Fibroblast of pulmonary artery (primary cell): ENCODE data around the gene ZNF385C.

ENCODE experiments used
- DNase-seq: peaks from one replicate; pipeline ENCODE4 v3.0.0-alpha.2; 2010; ENCODE audit warnings: low read depth
- H3K4me3 ChIP-seq: replicated peaks from 2 replicates; pipeline ENCODE4 v1.5.1; 2011; ENCODE audit warnings: low read depth, mild to moderate bottlenecking, control low read depth, low read length, moderate library complexity
- TF ChIP-seq, protein P1 (sequence below): IDR thresholded peaks from 2 replicates; pipeline ENCODE4 v1.5.1; 2011; ENCODE audit warnings: mild to moderate bottlenecking, control low read depth, low read length, inconsistent platforms; ENCODE audit errors: missing control alignments

The ZNF385C gene

DNA sequence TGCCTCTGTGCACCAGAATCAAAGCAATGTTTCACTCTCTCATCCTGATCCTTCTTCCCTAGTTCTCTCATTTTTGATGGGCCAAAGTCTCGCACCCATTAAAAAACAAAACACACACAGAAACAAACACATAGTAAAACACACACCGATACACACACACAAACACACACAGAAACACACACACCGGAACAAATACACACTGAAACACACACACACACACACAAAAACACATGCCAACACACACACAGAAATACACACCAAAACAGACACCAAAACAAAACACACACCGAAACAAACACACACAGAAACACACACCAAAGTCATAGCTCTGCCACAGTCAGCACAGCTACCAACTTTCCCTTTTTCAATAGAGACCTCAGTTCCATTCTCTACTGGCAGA is 33.0 kb upstream of the ZNF385C start:
- TF ChIP-seq, protein P1, sequence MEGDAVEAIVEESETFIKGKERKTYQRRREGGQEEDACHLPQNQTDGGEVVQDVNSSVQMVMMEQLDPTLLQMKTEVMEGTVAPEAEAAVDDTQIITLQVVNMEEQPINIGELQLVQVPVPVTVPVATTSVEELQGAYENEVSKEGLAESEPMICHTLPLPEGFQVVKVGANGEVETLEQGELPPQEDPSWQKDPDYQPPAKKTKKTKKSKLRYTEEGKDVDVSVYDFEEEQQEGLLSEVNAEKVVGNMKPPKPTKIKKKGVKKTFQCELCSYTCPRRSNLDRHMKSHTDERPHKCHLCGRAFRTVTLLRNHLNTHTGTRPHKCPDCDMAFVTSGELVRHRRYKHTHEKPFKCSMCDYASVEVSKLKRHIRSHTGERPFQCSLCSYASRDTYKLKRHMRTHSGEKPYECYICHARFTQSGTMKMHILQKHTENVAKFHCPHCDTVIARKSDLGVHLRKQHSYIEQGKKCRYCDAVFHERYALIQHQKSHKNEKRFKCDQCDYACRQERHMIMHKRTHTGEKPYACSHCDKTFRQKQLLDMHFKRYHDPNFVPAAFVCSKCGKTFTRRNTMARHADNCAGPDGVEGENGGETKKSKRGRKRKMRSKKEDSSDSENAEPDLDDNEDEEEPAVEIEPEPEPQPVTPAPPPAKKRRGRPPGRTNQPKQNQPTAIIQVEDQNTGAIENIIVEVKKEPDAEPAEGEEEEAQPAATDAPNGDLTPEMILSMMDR = no peak
- no peak for DNase-seq
- no peak overlapping the region for H3K4me3 ChIP-seq

DNA sequence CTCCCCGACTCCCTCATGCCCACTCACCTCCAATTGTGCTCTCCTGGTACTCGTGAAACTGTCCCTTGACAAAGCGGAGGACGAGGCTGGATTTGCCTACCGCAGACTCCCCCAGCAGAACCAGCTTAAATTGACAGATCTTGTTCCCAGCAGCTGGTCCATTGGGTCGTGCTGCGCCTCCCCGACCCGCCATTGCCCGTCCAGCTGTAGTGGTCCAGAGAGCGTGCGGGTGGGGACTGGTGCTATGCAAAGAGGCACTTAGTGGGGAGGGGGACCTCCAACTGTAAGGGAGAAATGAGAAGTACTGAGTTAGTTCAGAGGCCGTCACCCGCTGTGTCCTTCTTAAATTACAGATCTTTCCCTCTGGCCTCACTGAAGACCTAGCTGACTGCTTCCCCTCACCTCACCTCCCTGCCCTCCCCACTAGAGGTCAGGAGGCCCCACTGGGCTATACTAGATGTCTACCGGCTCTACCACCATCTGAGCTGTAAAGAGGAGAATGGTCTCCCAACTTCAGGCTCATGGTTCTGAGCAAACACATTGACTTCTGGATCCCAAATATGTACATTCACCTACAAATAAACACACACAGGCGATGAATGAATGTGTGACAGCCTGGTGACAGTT is 32.1 kb upstream of the ZNF385C start:
- DNase-seq = no peak
- H3K4me3 ChIP-seq = no peak overlapping the region
- TF ChIP-seq, protein P1 = no peak

DNA sequence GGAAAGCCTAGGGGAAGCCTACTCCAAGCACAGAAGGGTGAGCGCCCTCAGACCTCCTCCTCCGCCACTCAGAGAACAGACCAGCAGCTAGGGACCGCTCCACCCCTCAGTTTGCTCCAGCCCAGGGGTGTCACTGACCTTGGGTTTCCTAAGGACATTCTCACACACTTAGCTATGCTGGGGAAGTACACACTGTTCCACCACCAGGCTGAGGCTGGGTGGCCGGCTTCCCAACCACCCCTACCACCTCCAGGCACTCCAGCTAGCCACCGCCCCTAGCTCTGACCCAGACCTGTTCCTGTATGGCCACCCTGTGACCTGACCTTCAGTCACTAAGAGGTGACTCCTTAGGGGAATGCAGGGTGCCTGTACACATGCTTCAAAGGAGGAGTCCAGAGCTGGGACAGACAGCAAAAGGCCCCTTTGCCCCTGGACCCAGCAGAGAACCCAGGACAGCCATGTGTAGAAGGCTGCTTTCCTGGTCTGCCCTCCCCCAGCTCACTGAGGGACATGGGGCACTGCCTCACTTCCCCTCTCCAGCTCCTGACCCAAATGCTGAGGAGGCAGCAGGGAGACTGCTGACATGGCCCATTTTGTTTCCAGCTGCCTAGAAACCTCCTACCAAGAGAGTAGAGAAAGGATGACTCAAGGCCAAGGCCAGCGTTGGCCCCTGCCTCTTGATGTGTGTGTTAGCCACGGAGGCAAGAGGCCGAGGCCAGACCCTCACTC is 31.0 kb upstream of the ZNF385C start:
- no peak overlapping the region for H3K4me3 ChIP-seq
- no peak for DNase-seq
- TF ChIP-seq, protein P1 = no peak

DNA sequence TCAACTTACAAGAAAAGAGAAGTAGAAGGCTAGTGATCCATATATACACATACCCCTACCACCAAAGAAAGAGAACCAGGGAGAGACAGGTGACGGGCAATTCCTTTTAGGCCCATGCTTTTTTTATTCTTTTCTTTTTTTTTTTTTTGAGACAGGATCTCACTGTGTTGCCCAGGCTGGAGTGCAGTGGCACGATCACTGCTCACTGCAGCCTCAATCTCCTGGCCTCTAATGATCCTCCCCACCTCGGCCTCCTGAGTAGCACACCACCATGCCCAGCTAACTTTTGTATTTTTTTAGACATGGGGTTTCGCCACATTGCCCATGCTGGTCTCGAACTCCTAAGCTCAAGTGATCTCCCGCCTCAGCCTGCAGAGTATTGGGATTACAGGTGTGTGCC is 29.1 kb upstream of the ZNF385C start:
- TF ChIP-seq, protein P1 = no peak
- DNase-seq = no peak
- H3K4me3 ChIP-seq = no peak overlapping the region

DNA sequence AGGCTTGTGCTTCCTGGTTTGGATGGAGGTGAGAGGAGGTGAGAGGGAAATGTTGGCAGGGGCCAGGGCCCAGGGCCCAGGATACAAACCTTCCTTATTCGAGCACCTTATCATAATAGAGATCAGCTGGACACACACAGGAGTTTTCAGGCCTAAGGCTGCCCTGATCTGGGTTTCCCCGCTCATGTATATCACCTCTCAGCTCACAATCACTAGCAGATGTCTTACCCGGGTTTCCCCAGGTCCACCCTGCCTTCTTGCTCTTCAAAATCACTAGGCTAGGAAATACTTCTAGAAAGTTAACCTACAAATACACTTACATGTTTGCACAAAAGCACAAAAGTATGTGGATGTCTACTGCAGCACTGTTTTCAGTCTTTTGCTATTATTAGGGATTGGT is 28.6 kb upstream of the ZNF385C start:
- TF ChIP-seq, protein P1 = no peak
- no peak for DNase-seq
- no peak overlapping the region for H3K4me3 ChIP-seq

DNA sequence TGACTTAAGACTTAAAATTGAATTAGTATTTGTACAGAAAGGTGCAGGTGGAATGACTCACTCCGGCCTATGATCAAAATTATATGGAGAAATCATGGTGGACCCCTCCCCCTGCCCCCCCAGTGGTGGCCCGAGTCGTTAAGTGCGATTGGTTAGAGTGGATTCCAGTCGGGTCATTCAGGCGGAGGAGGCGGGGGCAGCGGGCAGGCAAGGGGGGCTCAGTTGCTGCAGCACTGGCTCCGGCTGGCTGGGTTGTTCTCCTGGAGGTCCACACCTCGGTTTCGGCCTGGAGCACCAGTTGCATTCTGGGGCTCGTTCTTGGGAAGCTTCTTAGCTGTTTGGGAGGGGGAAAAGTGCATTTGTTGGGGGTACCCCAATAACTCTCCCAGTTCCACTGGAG is 27.3 kb upstream of the ZNF385C start:
- H3K4me3 ChIP-seq = no peak overlapping the region
- DNase-seq = no peak

More for the DNA sequence above, 27.3 kb upstream of the ZNF385C start:
- TF ChIP-seq, protein P1 = no peak
